MM.1S (cell line): ENCODE results near the gene BTBD9.

Experiments
- CTCF ChIP-seq: fragments of 300-600 bp; sonication (generic); IDR thresholded peaks from 2 replicates; pipeline ENCODE4 v1.5.1; 2016; ENCODE audit warnings: antibody characterized with exemption, low read length, mixed read lengths
- EZH2 ChIP-seq: fragments of 300-600 bp; sonication (generic); optimal IDR thresholded peaks from 2 replicates; pipeline ENCODE3; 2017; ENCODE audit warnings: low read depth, mild to moderate bottlenecking, antibody characterized with exemption, low read length, mixed read lengths

GRCh38 chr6:38498085-38498484 is 141.6 kb downstream of the BTBD9 start:
- TF ChIP-seq CTCF (no peak), EZH2 (no peak)
